ENCODE data around the gene NGRN.
A peak's percentile ranks its signal among the peaks of the same experiment; 100 is the strongest.

Gene NGRN

DNA sequence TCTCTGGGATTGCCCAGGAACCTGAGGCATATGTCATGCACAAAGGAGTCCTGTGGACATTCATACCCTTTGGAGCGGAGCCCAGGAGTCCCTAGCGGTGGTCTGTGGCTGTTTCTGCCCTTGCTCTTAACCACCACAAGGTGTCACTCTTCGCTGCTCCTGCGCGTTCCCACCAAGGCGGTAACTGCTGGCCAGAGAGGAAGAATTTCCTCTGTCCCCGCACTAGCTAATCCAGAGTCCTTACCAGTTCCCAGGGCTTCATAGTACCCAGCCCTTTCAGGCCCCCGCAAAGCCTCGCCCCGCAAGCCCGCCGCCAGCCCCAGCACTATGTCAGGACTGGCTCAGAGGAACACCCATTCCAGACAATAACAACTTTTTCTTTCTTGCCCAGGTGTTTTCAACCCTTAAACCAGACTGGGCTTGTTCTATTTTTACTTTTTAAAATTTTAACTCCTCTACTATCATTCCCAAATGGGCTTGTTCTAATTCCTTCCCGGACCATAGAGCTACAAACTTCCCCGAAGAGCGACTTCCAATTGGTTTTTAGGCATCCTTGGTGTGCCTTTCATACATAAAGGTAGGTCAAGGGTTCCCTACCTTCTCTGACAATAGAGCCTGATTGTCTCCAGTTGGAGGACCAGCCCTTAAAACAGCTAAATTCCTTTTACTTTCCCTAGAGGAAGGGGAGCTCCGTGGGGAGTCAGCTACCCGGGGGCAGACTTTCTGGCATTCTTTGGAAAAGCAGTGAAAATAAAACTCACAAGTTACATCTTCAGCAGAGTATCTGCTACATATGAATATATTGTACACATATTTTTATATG lies 54.8 kb downstream of the NGRN start:
- peak; percentile 31 for DNase-seq

- DNase-seq, result no peak
These were observed 55.4 kb downstream of the NGRN start for GRCh38 chr15:90320885-90321278.

All from NCI-H187 treated with DMSO at 0.1 percent for 48 hours (cell line).